G401 (cell line): Measurements from ENCODE around the gene JARID2. TPM values are rescaled to one million over a fixed set of nuclear protein-coding genes. Genes with fewer than 3 reads are reported as not detected.

Source experiments
- DNase-seq: peaks from one replicate; pipeline ENCODE4 v3.0.0-alpha.2; 2015; ENCODE audit warnings: low spot score
- in situ Hi-C: cut with HindIII; loops from 2 replicates; pipeline ENCODE4 v1.10.0; 2016; ENCODE audit warnings: low sequenced_read_pairs, mixed read lengths
- total RNA-seq: library from RNA; depleted of rRNA; stranded (reverse); fragments of >200 nt; shearing (Covaris generic); gene quantifications from 2 replicates; pipeline ENCODE4 v1.2.3, GENCODE V29; 2014

JARID2 gene
- total RNA-seq, 1 experiment from 2014 or later = 5.7 TPM

DNA sequence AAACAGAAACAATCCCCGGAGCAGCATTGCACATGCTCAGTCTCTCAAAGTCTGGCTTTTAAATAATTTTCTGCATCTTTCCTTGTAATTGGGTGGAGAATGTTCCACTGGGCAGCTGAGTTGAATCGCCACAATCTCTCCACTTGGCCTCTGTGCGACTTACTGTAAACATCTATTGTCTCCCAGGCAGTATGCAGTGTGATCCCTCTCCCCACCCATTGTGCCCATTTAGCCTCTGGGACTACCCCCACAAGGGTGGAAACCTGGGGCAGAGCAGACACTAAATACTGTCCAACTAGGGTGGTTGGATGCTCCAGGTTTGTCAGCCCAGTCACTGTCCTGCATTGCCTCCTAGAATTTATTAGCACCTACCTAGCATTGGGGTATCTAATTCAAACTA is 96.2 kb downstream of the JARID2 start:
- no peak for DNase-seq
- in situ Hi-C loops = no loop called here

DNA sequence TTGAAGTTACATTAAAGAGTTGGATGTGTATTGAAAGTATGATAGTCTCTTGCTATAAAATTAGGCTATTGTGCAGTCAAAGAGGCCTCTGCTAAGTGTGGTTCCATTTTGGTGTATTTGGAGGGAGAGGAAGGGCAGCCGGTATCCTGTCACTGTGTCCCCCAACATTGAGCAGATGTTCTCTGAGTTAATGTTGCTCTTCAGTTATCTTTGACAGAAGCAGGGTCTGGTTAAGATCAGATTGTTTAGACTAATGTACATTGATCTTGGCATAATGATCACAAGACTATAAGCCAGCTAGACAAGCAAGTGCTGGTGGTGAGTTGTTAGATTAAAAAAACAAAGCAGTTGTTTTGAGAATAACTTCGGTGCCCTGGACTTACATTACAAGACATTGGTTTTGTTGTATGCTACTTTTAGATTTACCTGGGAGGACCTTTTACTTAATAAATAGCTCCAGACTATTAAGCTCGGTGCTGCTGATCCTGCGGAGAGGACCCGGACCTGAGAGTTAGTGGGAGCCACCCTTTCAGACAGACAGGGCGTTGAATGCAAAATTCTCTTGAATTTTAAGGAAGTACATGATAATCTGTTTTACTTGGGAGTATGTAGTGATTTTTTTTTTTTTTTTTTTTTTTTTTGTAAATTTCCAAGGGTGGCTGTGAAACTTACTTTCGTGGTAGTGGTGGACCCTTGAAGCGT is 97.8 kb downstream of the JARID2 start:
- in situ Hi-C loops = no loop called here
- no peak for DNase-seq

DNA sequence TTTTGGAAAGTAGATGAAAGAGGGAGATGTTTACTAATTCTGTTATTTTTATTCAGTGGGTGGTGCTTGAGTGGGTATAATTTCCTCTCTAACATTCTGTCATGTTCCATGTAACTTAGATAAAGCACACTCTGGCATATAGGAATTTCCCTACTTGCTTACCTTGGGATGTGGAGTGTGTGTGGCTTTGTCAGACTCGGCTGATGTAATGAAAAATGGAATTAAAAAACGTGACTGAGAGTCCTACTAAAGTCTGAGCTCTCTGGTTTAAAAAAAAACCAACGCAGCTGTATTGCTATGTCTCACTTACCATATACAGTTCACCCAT is 98.3 kb downstream of the JARID2 start:
- no peak for DNase-seq
- in situ Hi-C loops = no loop called here

DNA sequence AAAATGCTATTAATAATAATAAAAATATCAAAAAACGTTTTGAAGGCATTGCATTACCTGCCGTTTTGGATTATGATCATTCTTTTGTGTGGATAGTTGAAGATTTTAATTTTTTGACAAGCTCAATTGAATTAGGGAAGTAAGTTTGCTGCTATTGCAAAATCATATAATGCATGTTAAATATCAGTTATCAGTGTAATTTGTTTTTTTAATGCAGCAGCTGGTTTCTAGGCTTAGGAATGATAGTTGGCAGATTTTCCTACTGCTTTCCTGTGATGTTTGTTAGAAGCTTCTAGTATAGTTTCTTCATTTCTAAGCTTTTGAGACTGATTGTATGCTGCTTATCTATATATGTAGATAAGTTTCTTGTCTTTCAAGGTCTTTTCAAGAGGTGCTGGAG is 99.0 kb downstream of the JARID2 start:
- in situ Hi-C loops = no loop called here
- no peak for DNase-seq

DNA sequence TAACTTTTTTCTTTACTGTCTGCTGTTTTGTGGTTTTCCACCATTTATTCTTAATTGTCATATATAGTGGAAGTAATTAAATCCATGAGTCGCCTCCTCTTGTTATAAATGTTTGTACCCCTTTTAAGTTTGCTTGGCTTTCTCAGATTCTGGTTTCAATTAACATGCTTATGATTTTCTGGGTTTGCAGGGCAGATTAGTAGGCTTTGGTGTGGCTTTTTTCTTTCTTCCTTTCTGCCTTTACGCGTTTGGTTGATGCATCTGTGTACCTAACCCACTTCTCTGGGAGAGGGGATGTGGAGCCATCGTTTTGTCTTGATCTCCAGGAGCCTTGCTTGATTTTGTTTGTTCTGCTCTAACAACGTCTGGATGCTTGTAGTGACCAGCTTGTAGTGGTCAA is 100.4 kb downstream of the JARID2 start:
- DNase-seq = no peak
- in situ Hi-C loops = no loop called here

DNA sequence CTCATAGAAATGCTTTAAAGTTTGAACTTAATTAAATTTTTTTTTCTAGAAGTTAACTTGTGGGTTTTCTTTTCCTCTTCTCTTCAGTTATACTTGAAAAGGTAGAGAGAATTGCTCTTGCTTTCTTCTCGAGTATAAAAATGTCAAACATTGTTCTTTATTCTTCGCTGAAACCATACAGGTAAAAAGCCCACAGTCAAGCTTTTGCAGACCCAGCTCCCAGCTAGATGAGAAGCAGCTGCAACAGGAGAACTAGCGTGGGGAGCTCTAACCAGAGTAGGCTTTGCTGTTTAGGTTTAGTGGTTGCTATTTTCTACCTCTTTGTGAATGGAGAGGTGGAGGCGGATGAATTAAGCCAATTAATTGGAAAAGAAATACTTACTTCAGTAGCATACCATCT is 102.7 kb downstream of the JARID2 start:
- no peak for DNase-seq
- in situ Hi-C loops = no loop called here

DNA sequence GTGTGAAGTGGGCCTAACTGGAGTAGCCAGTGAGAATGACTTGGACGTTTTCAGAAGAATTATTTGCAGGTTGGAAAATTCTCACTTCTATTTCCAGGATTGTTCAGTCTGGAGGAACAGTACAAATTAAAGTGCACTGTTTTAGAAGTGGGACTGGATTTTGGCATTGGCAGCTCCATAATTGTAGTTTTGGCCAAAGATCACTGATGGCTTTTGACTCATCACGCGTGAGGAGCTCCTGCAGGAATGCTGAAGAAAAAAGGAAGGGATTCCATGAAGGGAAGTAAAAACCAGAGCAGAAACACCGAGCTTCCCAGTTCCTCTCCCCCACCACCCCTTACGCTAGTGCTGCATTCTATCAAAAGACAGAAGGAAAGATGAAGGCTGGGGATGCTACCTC is 103.5 kb downstream of the JARID2 start:
- in situ Hi-C loops = no loop called here
- DNase-seq = peak; percentile 58

DNA sequence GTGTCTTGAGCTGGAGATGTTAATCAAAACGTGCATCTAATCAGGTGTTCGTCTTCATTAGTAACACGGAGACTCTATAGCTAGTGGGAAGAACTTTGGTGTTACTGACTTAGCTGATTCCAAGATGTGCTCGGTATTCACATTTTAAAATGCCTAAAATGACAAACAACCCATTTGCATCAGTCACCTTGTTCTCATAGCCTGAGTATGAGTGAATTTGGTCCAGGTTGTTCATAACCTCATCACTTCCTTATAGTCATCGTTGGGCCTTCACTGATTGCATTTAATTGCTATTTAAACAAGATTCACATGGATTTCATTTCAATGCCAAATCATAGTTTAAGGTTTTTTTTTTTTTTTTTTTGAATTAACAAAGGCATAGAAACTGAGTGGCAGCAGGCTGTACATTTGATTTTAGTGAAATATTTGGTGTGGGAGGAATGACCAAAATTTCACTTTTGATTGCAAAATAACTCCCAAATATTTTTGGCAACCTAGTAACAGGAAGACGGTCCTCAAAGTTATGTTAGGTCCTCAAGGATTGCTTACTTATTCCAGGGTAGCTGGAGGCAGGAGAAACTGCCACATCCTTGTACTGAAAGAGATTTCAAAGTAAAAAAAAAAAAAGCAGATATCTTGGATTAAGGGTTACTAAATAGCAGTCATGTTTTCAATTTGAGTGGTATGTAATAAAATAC is 104.7 kb downstream of the JARID2 start:
- no peak for DNase-seq
- in situ Hi-C loops = no loop called here

DNA sequence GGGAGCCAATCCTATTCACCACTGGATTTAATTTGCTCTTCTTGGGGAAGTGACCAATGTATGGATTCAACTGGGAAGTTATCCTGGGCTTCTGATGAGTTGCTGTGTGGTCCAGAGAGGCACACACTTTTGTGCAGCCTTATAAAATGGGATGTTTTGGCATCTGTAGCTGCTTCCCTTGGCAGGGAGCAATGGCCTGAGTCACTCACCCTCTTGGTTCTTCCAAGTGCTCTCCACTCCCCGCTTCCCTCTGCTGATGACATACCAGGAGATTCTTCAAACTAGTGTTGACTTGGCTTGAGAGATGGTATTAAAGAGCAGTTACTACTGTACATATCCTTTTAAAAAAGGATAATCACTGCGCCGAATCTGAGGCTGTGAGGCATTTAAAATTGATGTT is 105.8 kb downstream of the JARID2 start:
- in situ Hi-C loops = no loop called here
- DNase-seq = no peak

DNA sequence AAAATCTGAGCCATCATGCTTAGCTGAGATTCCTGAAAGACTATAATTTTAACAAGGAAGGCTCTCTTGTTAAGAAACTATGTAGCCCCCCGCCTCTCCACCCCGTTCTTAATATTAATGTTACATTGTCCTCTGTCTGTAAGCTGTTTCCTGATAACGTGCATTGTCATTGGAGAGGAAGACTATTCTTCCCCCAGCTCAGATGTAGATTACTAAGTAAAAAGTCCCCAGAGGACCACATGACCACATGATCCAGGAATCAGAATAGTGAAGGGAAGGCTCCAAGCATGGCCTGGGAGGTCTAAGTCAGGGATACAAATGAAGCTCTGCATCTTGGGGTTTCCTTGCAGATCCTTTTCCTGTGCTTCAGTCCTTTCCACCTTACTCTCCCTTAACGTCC is 106.4 kb downstream of the JARID2 start:
- in situ Hi-C loops = no loop called here
- DNase-seq = no peak

DNA sequence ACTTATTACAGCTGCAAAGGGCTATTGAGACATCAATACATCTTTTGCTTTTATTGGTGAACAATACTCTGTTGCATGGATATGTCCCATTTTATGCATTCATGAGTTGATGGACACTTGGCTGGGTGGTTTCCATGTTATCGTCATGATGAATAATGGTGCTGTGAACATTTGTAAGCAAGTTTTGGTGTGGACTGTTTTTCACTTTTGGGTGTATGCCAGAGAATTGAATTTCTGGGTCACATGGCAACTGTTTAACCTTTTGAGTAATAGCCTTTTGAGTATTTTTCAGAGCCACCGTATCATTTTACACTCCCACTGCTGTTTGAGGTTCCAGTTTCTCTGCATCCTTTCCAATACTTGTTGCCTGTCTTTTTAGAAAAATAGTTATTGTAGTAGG is 107.0 kb downstream of the JARID2 start:
- in situ Hi-C loops = no loop called here

DNA sequence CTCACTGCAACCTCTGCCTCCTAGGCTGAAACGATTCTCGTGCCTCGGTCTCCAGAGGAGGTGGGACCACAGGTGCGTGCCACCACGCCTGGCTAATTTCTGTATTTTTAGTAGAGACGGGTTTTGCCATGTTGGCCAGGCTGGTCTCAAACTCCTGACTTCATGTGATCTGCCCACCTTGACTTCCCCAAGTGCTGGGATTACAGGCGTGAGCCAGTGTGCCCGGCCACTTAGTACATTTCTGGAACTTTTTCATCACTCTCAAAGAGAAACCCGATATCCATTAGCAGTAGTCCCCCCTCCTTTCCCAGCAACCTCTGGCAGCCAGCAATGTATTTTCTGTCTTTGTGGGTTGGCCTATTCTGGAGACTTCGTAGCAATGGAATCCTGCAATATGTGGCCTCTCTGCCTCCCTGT is 109.8 kb downstream of the JARID2 start:
- in situ Hi-C loops = no loop called here
- DNase-seq = no peak

More for the DNA sequence above, 107.0 kb downstream of the JARID2 start:
- no peak for DNase-seq

DNA sequence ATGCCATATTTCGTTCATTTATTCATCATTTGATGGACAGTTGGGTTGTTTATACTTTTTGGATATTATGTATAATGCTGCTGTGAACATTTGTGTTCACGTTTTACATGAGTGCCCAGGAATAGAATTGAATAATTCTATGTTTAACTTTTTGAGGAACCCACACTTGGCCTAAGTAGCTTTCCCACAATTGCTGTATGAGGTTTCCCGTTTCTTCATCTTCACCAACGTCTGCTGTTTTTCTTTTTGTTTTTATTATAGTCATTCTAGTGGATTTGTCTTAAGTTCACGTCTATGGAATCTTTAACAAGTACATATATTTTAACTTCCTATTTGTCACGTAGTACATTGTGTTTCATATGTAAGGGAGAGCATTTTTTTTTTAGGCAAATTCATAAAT is 110.3 kb downstream of the JARID2 start:
- in situ Hi-C loops = no loop called here
- DNase-seq = no peak

DNA sequence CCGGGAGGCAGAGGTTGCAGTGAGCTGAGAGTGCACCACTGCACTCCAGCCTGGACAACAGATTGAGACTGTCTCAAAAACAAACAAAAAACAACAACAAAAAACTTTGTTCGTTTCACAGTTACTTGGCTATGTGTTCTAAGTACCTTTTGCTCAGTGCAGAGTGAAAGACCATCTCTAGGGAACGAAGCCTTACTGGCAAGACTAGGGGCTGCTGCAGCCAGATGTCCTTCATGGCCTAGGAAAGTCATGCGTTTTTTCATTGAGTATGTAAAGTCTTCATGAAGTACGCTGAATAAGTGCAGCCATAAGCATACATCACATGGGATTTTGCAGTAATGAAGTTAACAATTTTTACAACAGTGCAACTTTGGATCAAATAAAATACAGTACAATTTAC is 111.1 kb downstream of the JARID2 start:
- no peak for DNase-seq
- in situ Hi-C loops = no loop called here

DNA sequence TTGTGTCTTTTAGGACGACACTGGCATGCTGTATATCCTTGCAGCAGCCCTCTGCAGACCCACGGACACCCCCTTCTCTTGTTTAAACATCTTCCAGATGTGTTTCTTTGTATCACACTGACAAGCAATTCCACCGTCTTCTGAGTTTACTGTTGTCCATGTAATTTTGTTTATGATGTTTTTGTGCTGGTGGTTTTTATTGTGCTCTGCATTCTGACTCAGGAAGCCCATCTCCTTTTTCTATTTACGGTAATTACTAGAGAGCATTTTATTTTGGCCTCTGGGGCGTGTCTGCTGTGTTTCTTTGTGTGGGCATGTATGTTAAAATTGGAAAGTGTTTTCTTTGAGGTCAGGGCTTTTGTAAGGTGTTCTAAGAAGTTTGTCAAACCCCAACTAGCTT is 111.9 kb downstream of the JARID2 start:
- no peak for DNase-seq
- in situ Hi-C loops = no loop called here

DNA sequence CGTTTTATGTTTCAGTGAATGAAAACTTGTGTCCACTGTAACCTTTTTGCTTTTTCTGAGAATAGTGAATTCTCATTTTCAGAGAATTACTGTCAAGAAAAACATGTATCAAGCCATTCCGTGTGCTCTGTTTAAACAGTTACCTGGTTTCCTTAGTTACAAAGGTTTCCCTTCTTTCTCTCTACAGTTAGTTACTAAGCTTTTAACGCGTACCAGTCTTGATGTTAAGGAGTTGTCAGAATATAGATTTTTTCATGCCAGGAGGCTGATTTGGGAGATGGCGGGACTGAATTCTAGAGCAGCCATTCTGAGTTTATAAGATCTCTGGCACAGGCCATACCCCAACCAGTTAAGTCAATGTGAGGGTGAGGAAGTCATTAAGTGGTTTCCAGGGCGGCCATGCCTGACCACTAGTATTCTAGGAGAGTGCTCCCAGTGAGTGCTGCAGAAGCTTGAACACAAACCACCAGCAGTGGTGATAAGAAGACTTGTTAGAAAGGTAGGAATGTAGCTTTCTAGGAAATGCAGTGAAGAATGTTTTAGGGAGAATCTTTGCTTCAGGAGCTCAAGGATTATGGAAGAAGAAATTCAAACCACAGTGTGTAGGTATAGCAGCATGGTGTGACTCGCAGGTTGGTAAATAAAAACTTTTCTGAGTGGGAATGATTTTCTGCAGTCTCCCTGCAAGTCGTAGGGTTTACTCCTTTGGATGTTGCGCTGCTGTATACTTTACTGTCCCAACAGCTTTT is 112.9 kb downstream of the JARID2 start:
- no peak for DNase-seq
- in situ Hi-C loops = no loop called here

DNA sequence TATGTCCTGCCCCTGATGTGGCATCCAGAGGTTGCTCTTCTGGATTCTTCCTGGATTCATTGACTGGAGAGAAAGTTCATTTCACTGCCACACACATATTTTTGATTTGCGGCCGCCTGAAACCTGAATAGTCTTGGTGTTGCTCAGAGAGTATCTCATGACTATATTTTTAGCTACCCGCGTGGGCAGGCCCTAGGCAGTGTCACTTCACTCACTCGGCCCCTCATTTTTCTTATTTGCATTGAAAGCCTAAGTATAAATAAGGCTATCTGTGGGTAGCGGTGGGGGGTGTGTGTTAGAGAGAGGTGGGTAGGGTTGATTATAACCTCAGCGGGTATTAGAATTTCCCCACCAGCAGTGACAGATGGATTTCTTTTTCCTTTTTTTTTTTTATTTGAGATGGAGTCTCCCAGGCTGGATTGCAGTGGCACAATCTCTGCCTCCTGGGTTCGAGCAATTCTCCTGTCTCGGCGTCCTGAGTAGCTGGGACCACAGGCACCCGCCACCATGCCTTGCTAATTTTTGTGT is 113.5 kb downstream of the JARID2 start:
- in situ Hi-C loops = no loop called here
- DNase-seq = no peak

DNA sequence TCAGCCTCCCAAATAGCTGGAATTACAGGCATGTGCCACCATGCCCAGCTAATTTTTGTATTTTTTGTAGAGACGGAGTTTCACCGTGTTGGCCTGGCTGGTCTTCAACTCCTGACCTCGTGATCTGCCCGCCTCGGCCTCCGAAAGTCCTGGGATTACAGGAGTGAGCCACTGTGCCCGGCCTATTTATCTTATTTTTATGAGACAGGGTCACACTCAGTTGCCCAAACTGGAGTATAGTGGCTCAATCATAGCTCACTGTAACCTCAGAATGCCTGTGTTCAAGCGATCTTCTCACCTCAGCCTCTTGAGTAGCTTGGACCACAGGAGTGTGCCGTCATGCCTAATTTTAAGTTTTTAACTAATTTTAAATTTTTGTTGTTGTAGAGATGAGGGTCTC is 114.4 kb downstream of the JARID2 start:
- DNase-seq = no peak
- in situ Hi-C loops = no loop called here

DNA sequence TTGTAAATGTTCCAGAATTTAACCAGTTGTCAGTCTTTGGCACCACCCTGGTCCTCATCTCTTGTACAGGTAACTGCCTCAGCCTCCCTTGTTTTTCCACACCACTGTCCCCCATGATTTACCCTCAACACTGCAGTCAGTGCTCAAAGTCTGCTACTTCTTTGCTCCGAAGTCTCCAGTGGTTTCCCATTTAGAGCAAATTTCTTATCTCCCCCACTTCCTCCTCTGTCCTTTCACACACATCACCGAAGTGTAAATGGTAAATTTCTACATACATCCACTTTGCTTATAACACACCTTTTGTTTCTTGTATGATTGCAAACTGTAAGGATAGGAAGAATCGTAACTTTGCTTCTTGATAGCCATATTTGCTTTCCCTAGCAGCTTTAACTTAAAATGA is 115.3 kb downstream of the JARID2 start:
- no peak for DNase-seq
- in situ Hi-C loops = no loop called here
